Retinal pigment epithelial cell (primary cell): ENCODE results near the gene PNMA8C.

ENCODE experiments used
- DNase-seq: peaks from one replicate; pipeline ENCODE4 v3.0.0-alpha.2; 2010; ENCODE audit warnings: low read depth
- H3K4me3 ChIP-seq: 2 replicates; pipeline ENCODE4 v1.5.1; 2011; ENCODE audit warnings: mild to moderate bottlenecking, low read length, control low read depth, moderate library complexity
- CTCF ChIP-seq: conservative IDR thresholded peaks from 2 replicates; pipeline ENCODE4 v1.5.1; 2011; ENCODE audit warnings: low read depth, low read length, control low read depth, inconsistent platforms

Gene PNMA8C

GRCh38 chr19:46428239-46429135 lies at the start of gene PNMA8C:
Gene PNMA8C, minus strand, starts transcription at chr19:46428936. Its CDS starts 577 bp downstream, at chr19:46428359.
- peak within 1 kb of the TSS; percentile 38 for H3K4me3 ChIP-seq
- no peak for TF ChIP-seq CTCF
- no peak for DNase-seq

- no peak for DNase-seq
- no peak for TF ChIP-seq CTCF
- H3K4me3 ChIP-seq = no peak overlapping the region
These were observed 47.2 kb upstream of the PNMA8C start for GRCh38 chr19:46475986-46476385.

GRCh38 chr19:46474211-46474610 lies 45.5 kb upstream of the PNMA8C start:
- no peak for DNase-seq
- no peak for TF ChIP-seq CTCF
- no peak overlapping the region for H3K4me3 ChIP-seq

GRCh38 chr19:46472592-46472991 lies 43.9 kb upstream of the PNMA8C start:
- DNase-seq = no peak
- no peak for TF ChIP-seq CTCF
- no peak overlapping the region for H3K4me3 ChIP-seq

GRCh38 chr19:46471811-46472543 lies 43.2 kb upstream of the PNMA8C start:
- no peak for TF ChIP-seq CTCF
- no peak for DNase-seq
- peak overlapping the region; percentile 50 for H3K4me3 ChIP-seq

- peak; percentile 41 for DNase-seq
- peak; percentile 11 for TF ChIP-seq CTCF
- peak within 1 kb of the TSS; percentile 50 for H3K4me3 ChIP-seq
These were observed 42.5 kb upstream of the PNMA8C start, which contains the start of gene PNMA8A for GRCh38 chr19:46471116-46471733. Gene PNMA8A, minus strand, starts transcription at chr19:46471563. Its CDS starts 528 bp downstream, at chr19:46471035.
